ENCODE data around the gene RBM15. TPM values are rescaled to one million over a fixed set of nuclear protein-coding genes. Genes with fewer than 3 reads are reported as not detected.

RBM15 gene
- total RNA-seq, 1 donor: 43.9 TPM

GRCh38 chr1:110341146-110341871, 2.1 kb downstream of the RBM15 start:
- H3K4me3 ChIP-seq (ENCODE audit: low read depth, low read length): peak overlapping the region; percentile 38
- no peak for TF ChIP-seq CTCF (IDR thresholded peaks at IDR 0.05; ENCODE audit: insufficient read depth, low read length)
- no peak for DNase-seq (ENCODE audit: low read depth)

GRCh38 chr1:110341872-110342331, 2.7 kb downstream of the RBM15 start:
- no peak for TF ChIP-seq CTCF (IDR thresholded peaks at IDR 0.05; ENCODE audit: insufficient read depth, low read length)
- peak overlapping the region; percentile 38 for H3K4me3 ChIP-seq (ENCODE audit: low read depth, low read length)
- DNase-seq (ENCODE audit: low read depth): no peak

- no peak overlapping the region for H3K4me3 ChIP-seq (ENCODE audit: low read depth, low read length)
These were observed 4.1 kb downstream of the RBM15 start for GRCh38 chr1:110343249-110343648.

GRCh38 chr1:110344152-110344551, 5.0 kb downstream of the RBM15 start:
- TF ChIP-seq CTCF (IDR thresholded peaks at IDR 0.05; ENCODE audit: insufficient read depth, low read length): no peak
- no peak overlapping the region for H3K4me3 ChIP-seq (ENCODE audit: low read depth, low read length)
- no peak for DNase-seq (ENCODE audit: low read depth)

More at GRCh38 chr1:110343249-110343648, 4.1 kb downstream of the RBM15 start:
- no peak for DNase-seq (ENCODE audit: low read depth)
- no peak for TF ChIP-seq CTCF (IDR thresholded peaks at IDR 0.05; ENCODE audit: insufficient read depth, low read length)

- DNase-seq (ENCODE audit: low read depth): no peak
- H3K4me3 ChIP-seq (ENCODE audit: low read depth, low read length): no peak overlapping the region
- TF ChIP-seq CTCF (IDR thresholded peaks at IDR 0.05; ENCODE audit: insufficient read depth, low read length): no peak
These were observed 6.3 kb downstream of the RBM15 start for GRCh38 chr1:110345480-110345879.

GRCh38 chr1:110346690-110347089, 7.5 kb downstream of the RBM15 start:
- no peak for DNase-seq (ENCODE audit: low read depth)
- no peak overlapping the region for H3K4me3 ChIP-seq (ENCODE audit: low read depth, low read length)
- no peak for TF ChIP-seq CTCF (IDR thresholded peaks at IDR 0.05; ENCODE audit: insufficient read depth, low read length)

Measured in fibroblast of the aortic adventitia (primary cell).